ENCODE data around the gene TMEM181.
A peak's percentile ranks its signal among the peaks of the same experiment; 100 is the strongest.
"Not testable (repeated sequence)": the region's sequence is repeated elsewhere in the genome, so short reads cannot be mapped to it uniquely, and the experiment has no call there.

TMEM181 gene

DNA sequence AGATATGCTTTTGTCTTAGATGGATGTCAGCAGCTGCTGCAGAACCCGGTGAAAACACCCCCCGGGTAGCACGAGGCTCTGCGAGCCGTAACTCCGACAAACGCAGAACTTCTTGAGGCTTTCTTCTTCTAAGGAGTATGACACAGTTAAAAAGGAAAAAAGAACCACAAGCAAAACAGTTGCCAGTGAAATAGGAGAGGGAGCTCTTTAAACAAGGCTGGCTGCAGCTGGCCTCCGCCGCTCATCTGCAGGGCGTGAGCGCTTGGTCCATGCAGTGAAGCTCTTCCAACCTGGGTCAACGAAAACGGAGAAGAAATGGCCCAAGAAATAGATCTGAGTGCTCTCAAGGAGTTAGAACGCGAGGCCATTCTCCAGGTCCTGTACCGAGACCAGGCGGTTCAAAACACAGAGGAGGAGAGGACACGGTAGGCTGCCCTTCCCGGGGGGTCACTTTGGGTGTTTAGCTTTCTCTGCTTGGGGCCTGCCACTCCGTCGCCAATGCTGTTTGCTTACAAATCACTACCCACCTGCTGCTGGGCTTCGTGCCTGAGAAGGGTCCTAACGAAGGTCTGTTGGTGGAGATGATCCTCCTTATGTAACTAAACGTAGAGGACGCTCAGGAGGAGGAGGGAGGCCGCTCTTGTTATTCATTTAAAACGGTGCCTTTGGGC lies 103.2 kb downstream of the TMEM181 start:
- H3K4me3 Mint-ChIP-seq, result peak overlapping the region; percentile 32
- peaks cover 18% of the 10 kb centered on the region for H3K4me1 Mint-ChIP-seq
- DNase-seq (ENCODE audit: low spot score in 2 of 2) (no peak), ATAC-seq (replicated peaks; ENCODE audit: extremely low read depth, poor library complexity, severe bottlenecking) (no peak)
- peak overlapping the region; percentile 41 for H3K27ac Mint-ChIP-seq (ENCODE audit: low read depth)
- H3K36me3 Mint-ChIP-seq (ENCODE audit: insufficient read depth), result peaks cover 46% of the 10 kb centered on the region
- no peaks in the 10 kb centered on the region for H3K27me3 Mint-ChIP-seq
- no peaks in the 10 kb centered on the region for H3K9me3 Mint-ChIP-seq

GRCh38 chr6:158663625-158664165 lies 103.8 kb downstream of the TMEM181 start:
- Mint-ChIP-seq H3K9me3 (no peaks in the 10 kb centered on the region), H3K4me1 (peaks cover 23% of the 10 kb centered on the region), H3K27ac (ENCODE audit: low read depth) (no peak overlapping the region), H3K36me3 (ENCODE audit: insufficient read depth) (peaks cover 48% of the 10 kb centered on the region), H3K4me3 (no peak overlapping the region), H3K27me3 (no peaks in the 10 kb centered on the region)
- ATAC-seq (replicated peaks; ENCODE audit: extremely low read depth, poor library complexity, severe bottlenecking), result no peak
- DNase-seq (ENCODE audit: low spot score in 2 of 2), result no peak

GRCh38 chr6:158665332-158665731 lies 105.4 kb downstream of the TMEM181 start:
- H3K27ac Mint-ChIP-seq (ENCODE audit: low read depth), result no peak overlapping the region
- no peak for DNase-seq (ENCODE audit: low spot score in 2 of 2)
- peaks cover 28% of the 10 kb centered on the region for H3K4me1 Mint-ChIP-seq
- H3K36me3 Mint-ChIP-seq (ENCODE audit: insufficient read depth), result peaks cover 55% of the 10 kb centered on the region
- H3K27me3 Mint-ChIP-seq, result no peaks in the 10 kb centered on the region
- ATAC-seq (replicated peaks; ENCODE audit: extremely low read depth, poor library complexity, severe bottlenecking), result no peak
- H3K9me3 Mint-ChIP-seq, result no peaks in the 10 kb centered on the region
- H3K4me3 Mint-ChIP-seq, result no peak overlapping the region

DNA sequence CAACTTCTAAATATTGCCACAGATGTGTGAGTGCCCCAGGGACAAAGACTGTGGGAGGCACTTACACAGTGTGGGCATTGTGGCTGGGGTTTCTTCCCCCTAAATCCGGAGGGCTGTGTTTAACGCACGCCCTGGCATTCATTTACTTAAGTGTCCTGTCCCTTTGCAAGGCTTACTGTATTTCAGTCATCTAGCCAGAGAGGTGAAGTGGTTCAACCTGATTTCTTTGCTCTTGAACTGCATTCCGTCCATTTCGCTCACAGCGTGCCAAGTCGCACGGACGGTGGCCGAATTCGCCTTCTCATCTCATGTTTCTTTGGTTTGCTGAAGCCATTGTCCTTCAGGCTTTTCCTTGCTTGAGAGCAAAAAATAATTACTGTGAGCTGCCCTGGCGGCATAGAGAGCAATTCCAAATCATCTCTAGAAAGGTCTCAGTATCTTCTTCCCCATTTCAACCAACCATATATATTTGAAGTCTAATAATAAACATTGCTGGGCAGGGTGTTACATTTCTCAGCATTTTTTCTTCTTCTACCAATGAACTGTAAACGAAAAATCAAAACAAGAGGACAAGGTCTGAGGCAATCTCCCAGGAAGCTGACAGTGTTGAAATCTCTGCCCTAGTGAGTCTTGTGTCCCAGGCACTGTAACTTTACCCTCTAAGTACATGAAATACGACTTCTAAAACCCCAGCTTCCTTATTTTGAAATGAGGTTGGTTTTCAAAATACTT lies 106.9 kb downstream of the TMEM181 start:
- no peaks in the 10 kb centered on the region for H3K27me3 Mint-ChIP-seq
- DNase-seq (ENCODE audit: low spot score in 2 of 2) (no peak), ATAC-seq (replicated peaks; ENCODE audit: extremely low read depth, poor library complexity, severe bottlenecking) (no peak)
- H3K36me3 Mint-ChIP-seq (ENCODE audit: insufficient read depth), result peaks cover 60% of the 10 kb centered on the region
- no peaks in the 10 kb centered on the region for H3K9me3 Mint-ChIP-seq
- no peak overlapping the region for H3K27ac Mint-ChIP-seq (ENCODE audit: low read depth)
- H3K4me1 Mint-ChIP-seq, result peaks cover 20% of the 10 kb centered on the region
- H3K4me3 Mint-ChIP-seq, result no peak overlapping the region

GRCh38 chr6:158667360-158667981 lies 107.6 kb downstream of the TMEM181 start:
- H3K4me1 Mint-ChIP-seq, result peaks cover 20% of the 10 kb centered on the region
- peaks cover 60% of the 10 kb centered on the region for H3K36me3 Mint-ChIP-seq (ENCODE audit: insufficient read depth)
- no peaks in the 10 kb centered on the region for H3K27me3 Mint-ChIP-seq
- ATAC-seq (replicated peaks; ENCODE audit: extremely low read depth, poor library complexity, severe bottlenecking) (no peak), DNase-seq (ENCODE audit: low spot score in 2 of 2) (no peak)
- H3K27ac Mint-ChIP-seq (ENCODE audit: low read depth), result no peak overlapping the region
- H3K9me3 Mint-ChIP-seq, result no peaks in the 10 kb centered on the region
- H3K4me3 Mint-ChIP-seq, result no peak overlapping the region

- no peaks in the 10 kb centered on the region for H3K27me3 Mint-ChIP-seq
- DNase-seq (ENCODE audit: low spot score in 2 of 2) (no peak), ATAC-seq (replicated peaks; ENCODE audit: extremely low read depth, poor library complexity, severe bottlenecking) (no peak)
- H3K4me1 Mint-ChIP-seq, result peaks cover 20% of the 10 kb centered on the region
- no peaks in the 10 kb centered on the region for H3K9me3 Mint-ChIP-seq
- H3K36me3 Mint-ChIP-seq (ENCODE audit: insufficient read depth), result peaks cover 62% of the 10 kb centered on the region
- H3K27ac Mint-ChIP-seq (ENCODE audit: low read depth), result no peak overlapping the region
- H3K4me3 Mint-ChIP-seq, result no peak overlapping the region
Measured at GRCh38 chr6:158668707-158669103, 108.8 kb downstream of the TMEM181 start.

- Mint-ChIP-seq H3K36me3 (ENCODE audit: insufficient read depth) (peaks cover 64% of the 10 kb centered on the region), H3K4me1 (peaks cover 24% of the 10 kb centered on the region), H3K9me3 (no peaks in the 10 kb centered on the region), H3K27me3 (no peaks in the 10 kb centered on the region), H3K4me3 (no peak overlapping the region), H3K27ac (ENCODE audit: low read depth) (no peak overlapping the region)
- DNase-seq (ENCODE audit: low spot score in 2 of 2) (no peak), ATAC-seq (replicated peaks; ENCODE audit: extremely low read depth, poor library complexity, severe bottlenecking) (no peak)
Measured at GRCh38 chr6:158669145-158670035, 109.5 kb downstream of the TMEM181 start.

DNA sequence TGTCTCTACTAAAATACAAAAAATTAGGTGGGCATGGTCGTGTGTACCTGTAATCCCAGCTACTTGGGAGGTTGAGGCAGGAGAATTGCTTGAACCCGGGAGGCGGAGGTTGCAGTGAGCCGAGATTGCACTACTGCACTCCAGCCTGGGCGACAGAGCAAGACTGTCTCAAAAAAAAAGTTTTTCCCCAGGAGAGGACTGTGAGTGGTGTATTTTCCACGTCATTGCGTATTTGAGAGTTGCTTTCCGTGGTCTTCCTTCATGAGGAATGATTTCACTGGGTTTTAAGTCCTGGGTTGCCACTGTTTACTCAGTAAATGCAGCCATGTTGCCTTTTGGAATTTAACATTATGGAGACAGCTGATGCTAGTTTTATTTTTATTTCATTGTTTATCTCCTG lies 112.2 kb downstream of the TMEM181 start:
- DNase-seq (ENCODE audit: low spot score in 2 of 2); H3K27me3 Mint-ChIP-seq; H3K9me3 Mint-ChIP-seq; H3K4me3 Mint-ChIP-seq; H3K27ac Mint-ChIP-seq (ENCODE audit: low read depth); ATAC-seq (replicated peaks; ENCODE audit: extremely low read depth, poor library complexity, severe bottlenecking): not testable (repeated sequence)
- peaks cover 60% of the 10 kb centered on the region for H3K36me3 Mint-ChIP-seq (ENCODE audit: insufficient read depth)
- peaks cover 19% of the 10 kb centered on the region for H3K4me1 Mint-ChIP-seq

DNA sequence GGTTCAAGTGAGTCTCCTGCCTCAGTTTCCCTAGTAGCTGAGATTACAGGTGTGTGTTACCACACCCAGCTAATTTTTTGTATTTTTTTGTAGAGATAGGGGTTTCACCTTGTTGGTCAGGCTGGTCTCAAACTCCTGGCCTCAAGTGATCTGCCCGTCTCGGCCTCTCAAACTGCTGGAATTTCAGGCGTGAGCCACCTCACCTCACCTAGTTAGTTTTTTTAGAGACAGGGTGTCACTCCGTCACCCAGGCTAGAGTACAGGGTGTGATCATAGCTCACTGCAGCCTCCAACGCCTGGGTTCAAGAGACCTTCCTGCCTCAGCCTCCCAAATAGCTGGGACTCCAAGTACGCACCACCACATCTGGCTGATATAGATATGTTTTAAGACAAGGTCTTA lies 112.8 kb downstream of the TMEM181 start:
- ATAC-seq (replicated peaks; ENCODE audit: extremely low read depth, poor library complexity, severe bottlenecking), result no peak
- Mint-ChIP-seq H3K4me3 (no peak overlapping the region), H3K27ac (ENCODE audit: low read depth) (no peak overlapping the region), H3K4me1 (peaks cover 20% of the 10 kb centered on the region), H3K27me3 (no peaks in the 10 kb centered on the region), H3K9me3 (no peaks in the 10 kb centered on the region), H3K36me3 (ENCODE audit: insufficient read depth) (peaks cover 56% of the 10 kb centered on the region)
- DNase-seq (ENCODE audit: low spot score in 2 of 2), result no peak

DNA sequence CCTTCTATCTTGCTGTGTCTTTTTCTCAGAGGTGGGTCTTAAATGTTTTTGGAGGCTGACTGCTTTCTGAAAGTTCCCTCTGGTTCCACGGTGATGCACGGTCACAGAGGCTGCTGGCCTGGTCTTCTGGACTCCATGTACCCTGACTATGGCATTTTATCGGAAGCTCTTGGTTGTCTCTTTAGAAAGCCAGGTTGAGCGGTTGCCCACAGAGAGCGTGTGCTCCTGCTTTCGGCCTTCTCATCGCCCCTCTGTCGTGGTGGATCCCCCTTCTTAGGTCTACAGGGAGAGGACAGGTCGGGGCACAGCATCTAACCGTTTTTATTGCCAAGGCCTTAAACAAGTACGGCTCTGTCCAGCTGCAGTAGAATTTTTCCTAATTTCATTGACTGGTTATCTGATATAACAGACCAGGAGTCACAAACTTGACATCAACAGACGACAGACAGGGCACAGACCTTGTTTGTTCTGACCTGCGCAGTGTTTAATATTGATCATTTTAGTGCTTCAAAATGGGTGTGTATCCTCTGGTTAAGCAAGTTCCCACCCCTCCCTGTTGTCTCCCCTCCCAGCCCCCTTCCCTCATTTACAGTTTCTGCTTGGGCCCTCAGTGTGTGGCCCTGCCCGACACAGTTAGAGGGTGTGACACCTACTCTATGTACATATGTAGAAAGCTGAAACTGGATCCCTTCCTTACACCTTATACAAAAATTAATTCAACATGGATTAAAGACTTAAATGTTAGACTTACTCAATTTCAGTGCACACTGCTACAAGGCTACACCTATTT lies 114.6 kb downstream of the TMEM181 start:
- no peak for ATAC-seq (replicated peaks; ENCODE audit: extremely low read depth, poor library complexity, severe bottlenecking)
- Mint-ChIP-seq H3K27ac (ENCODE audit: low read depth) (no peak overlapping the region), H3K27me3 (no peaks in the 10 kb centered on the region), H3K36me3 (ENCODE audit: insufficient read depth) (peaks cover 57% of the 10 kb centered on the region), H3K4me3 (no peak overlapping the region), H3K4me1 (peaks cover 17% of the 10 kb centered on the region), H3K9me3 (no peaks in the 10 kb centered on the region)
- no peak for DNase-seq (ENCODE audit: low spot score in 2 of 2)

DNA sequence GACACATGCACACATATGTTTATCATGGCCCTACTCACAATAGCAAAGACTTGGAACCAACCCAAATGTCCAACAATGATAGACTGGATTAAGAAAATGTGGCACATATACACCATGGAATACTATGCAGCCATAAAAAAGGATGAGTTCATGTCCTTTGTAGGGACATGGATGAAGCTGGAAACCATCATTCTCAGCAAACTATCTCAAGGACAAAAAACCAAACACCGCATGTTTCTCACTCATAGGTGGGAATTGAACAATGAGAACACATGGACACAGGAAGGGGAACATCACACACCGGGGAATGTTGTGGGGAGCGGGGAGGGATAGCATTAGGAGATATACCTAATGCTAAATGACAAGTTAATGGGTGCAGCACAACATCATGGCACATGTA lies 117.2 kb downstream of the TMEM181 start:
- peaks cover 19% of the 10 kb centered on the region for H3K4me1 Mint-ChIP-seq
- H3K9me3 Mint-ChIP-seq; H3K4me3 Mint-ChIP-seq; H3K27ac Mint-ChIP-seq (ENCODE audit: low read depth); ATAC-seq (replicated peaks; ENCODE audit: extremely low read depth, poor library complexity, severe bottlenecking); DNase-seq (ENCODE audit: low spot score in 2 of 2); H3K27me3 Mint-ChIP-seq: not testable (repeated sequence)
- H3K36me3 Mint-ChIP-seq (ENCODE audit: insufficient read depth), result peaks cover 53% of the 10 kb centered on the region

Measured in central memory CD8-positive, alpha-beta T cell (primary cell).